CD4-positive, alpha-beta T cell treated with Interleukin-6 at 100 ng/mL for 8 hours (primary cell): ENCODE data around the gene LRRK2.
"Not testable (repeated sequence)": the region's sequence is repeated elsewhere in the genome, so short reads cannot be mapped to it uniquely, and the experiment has no call there.

Experiments used
- DNase-seq: peaks from one replicate; pipeline ENCODE4 v3.0.0-alpha.2; 2020; ENCODE audit warnings: mixed read lengths, low spot score

LRRK2 gene

GRCh38 chr12:40224439-40225291, at the start of gene LRRK2:
LRRK2 (plus strand) TSS chr12:40224997; CDS start chr12:40225132, 135 bp downstream.
- DNase-seq: peak; percentile 32

GRCh38 chr12:40175045-40175444, 49.8 kb upstream of the LRRK2 start:
- no peak for DNase-seq

- no peak for DNase-seq
Measured at GRCh38 chr12:40175489-40175888, 49.3 kb upstream of the LRRK2 start.

GRCh38 chr12:40178701-40179100, 46.1 kb upstream of the LRRK2 start:
- no peak for DNase-seq

GRCh38 chr12:40181490-40181889, 43.3 kb upstream of the LRRK2 start:
- no peak for DNase-seq

GRCh38 chr12:40183715-40184114, 41.1 kb upstream of the LRRK2 start:
- DNase-seq: no peak

- DNase-seq: no peak
Measured at GRCh38 chr12:40184493-40185302, 40.1 kb upstream of the LRRK2 start.

- no peak for DNase-seq
Measured at GRCh38 chr12:40185303-40185693, 39.5 kb upstream of the LRRK2 start.

- DNase-seq: no peak
Measured at GRCh38 chr12:40188558-40189320, 36.1 kb upstream of the LRRK2 start.

GRCh38 chr12:40192704-40193255, 32.0 kb upstream of the LRRK2 start:
- peak; percentile 6 for DNase-seq

GRCh38 chr12:40194846-40195245, 30.0 kb upstream of the LRRK2 start:
- no peak for DNase-seq

- DNase-seq: no peak
Measured at GRCh38 chr12:40197590-40197989, 27.2 kb upstream of the LRRK2 start.

- DNase-seq: no peak
Measured at GRCh38 chr12:40198601-40199000, 26.2 kb upstream of the LRRK2 start.

GRCh38 chr12:40202095-40203059, 22.4 kb upstream of the LRRK2 start:
- no peak for DNase-seq

- no peak for DNase-seq
Measured at GRCh38 chr12:40203060-40203430, 21.8 kb upstream of the LRRK2 start.

GRCh38 chr12:40204337-40204736, 20.5 kb upstream of the LRRK2 start:
- no peak for DNase-seq

GRCh38 chr12:40207551-40207950, 17.2 kb upstream of the LRRK2 start:
- DNase-seq: no peak

GRCh38 chr12:40208707-40209446, 15.9 kb upstream of the LRRK2 start:
- DNase-seq: no peak

GRCh38 chr12:40209886-40210285, 14.9 kb upstream of the LRRK2 start:
- no peak for DNase-seq

- DNase-seq: not testable (repeated sequence)
Measured at GRCh38 chr12:40211186-40211585, 13.6 kb upstream of the LRRK2 start.
